ENCODE data around the gene SPTAN1. TPM values are rescaled to one million over a fixed set of nuclear protein-coding genes. Genes with fewer than 3 reads are reported as not detected.

Gene SPTAN1
- total RNA-seq, 4 donors from 2014 or later: 234 to 464 (median 328) TPM

DNA sequence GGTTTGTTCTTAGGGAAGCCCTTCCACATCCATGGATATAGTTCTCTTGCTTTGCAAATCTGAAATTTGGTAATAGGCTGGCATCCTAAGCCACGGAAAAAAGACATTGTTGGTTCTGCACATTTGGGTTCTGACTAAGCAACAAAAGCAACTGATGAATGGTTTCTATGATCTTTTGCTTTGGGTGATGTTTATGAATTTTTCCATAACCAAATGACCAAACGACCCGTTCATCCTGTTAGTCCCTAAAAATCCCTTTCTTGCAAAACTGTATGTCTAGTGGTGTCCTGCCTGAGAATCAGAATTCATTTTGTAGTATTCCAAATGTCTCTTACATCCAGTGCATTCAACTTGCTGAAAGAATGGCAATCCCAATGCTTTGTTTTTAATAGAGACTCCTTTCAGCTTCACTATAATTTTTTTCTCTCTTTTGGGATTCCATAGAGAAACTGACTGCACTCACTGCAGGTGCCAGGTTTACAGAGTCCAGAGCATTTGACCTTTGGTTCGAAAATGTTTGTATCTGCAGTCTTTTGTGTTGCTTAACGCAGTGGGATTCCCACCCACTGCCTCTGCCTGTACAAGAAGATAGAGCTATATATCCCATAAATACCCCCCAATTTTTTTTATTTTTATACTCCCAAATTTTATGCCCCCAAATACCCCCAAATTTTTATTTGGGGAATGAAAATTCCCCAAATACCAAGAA is 4.7 kb downstream of the SPTAN1 start:
- no peaks in the 10 kb centered on the region for H3K9me3 ChIP-seq
- WGBS, 2 donors (ENCODE audit: low coverage in 1 of 2): 56 to 62% methylated on average over 5 of the region's 5 CpGs
- no peak for DNase-seq
- no peaks in the 10 kb centered on the region for H3K36me3 ChIP-seq
- TF ChIP-seq, protein P1, sequence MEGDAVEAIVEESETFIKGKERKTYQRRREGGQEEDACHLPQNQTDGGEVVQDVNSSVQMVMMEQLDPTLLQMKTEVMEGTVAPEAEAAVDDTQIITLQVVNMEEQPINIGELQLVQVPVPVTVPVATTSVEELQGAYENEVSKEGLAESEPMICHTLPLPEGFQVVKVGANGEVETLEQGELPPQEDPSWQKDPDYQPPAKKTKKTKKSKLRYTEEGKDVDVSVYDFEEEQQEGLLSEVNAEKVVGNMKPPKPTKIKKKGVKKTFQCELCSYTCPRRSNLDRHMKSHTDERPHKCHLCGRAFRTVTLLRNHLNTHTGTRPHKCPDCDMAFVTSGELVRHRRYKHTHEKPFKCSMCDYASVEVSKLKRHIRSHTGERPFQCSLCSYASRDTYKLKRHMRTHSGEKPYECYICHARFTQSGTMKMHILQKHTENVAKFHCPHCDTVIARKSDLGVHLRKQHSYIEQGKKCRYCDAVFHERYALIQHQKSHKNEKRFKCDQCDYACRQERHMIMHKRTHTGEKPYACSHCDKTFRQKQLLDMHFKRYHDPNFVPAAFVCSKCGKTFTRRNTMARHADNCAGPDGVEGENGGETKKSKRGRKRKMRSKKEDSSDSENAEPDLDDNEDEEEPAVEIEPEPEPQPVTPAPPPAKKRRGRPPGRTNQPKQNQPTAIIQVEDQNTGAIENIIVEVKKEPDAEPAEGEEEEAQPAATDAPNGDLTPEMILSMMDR (IDR thresholded peaks at IDR 0.05): no peak
- TF ChIP-seq POLR2A (IDR thresholded peaks at IDR 0.05) (no peak), POLR2AphosphoS5 (IDR thresholded peaks at IDR 0.05) (no peak), EP300 (IDR thresholded peaks at IDR 0.05; ENCODE audit: low read depth) (no peak)
- H3K4me3 ChIP-seq: no peak overlapping the region
- intact Hi-C loops (cut with DNase I; ENCODE audit: low total_unique reads): no loop called here
- in situ Hi-C loops (cut with MboI; ENCODE audit: low pct_ligation_motif_present in 1 of 4, low pct_unique_long_range_greater_than_20kb in 1 of 4, low sequenced_read_pairs in 3 of 4): no loop called here
- H3K4me1 ChIP-seq: peaks cover 43 to 65% (median 61%) of the 10 kb centered on the region in 4 donors
- H3K27ac ChIP-seq: peak overlapping the region; percentile 92 to 99 (median 98)
- H3K27me3 ChIP-seq: no peaks in the 10 kb centered on the region

DNA sequence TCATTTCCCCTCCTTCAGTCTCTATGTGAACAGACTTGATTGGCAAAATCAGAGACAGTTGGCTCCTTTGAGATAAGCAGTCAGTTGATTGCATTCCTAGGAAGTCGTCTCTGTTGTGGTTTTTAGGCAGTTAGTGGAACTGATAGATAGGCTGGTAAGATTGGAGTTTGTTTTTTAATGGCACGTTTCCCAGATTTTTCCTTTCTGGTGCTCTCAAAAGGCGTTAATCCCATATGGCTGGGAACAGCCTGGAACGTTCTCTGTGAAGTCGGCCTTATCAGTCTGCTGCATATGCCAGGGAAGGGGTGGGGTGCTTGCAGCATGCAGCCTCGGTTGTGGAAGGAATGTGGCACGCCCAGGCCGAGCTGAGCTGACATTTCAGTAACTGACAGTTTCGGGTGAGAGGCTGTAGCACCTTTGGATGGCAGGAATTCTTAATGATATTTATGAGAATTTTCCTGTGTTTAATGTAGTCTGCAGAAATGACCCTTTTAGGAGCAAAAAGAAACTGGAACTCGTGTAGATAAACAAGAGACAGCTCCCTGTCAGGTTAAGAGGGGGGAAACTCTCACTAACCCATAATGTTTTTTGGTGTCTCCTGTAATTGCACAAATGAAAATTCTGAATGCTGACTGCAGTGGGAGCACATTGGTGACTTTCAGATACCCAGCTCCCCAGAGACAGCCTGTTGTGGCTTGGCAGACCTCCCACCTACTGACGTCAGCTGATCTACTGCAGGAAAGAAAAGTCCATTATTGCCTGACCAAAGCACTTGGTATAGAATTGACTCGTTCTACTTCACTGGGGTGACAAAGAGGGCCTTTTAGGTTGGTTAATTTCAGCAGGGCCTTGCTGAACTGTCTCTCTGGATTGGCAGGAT is 6.3 kb downstream of the SPTAN1 start:
- peak; percentile 85 for DNase-seq
- no peaks in the 10 kb centered on the region for H3K27me3 ChIP-seq
- peak overlapping the region; percentile 70 to 99 (median 94) for H3K27ac ChIP-seq
- H3K9me3 ChIP-seq: no peaks in the 10 kb centered on the region
- no peaks in the 10 kb centered on the region for H3K36me3 ChIP-seq
- 0 to 10% methylated on average over 4 to 12 of the region's 12 CpGs for WGBS, 2 donors (ENCODE audit: low coverage in 1 of 2)
- in situ Hi-C loops (cut with MboI; ENCODE audit: low pct_ligation_motif_present in 1 of 4, low pct_unique_long_range_greater_than_20kb in 1 of 4, low sequenced_read_pairs in 3 of 4): no loop called here
- H3K4me1 ChIP-seq: peaks cover 43 to 60% (median 57%) of the 10 kb centered on the region in 4 donors
- TF ChIP-seq EP300 (IDR thresholded peaks at IDR 0.05; ENCODE audit: low read depth) (no peak), POLR2A (IDR thresholded peaks at IDR 0.05) (peak; percentile 9), POLR2AphosphoS5 (IDR thresholded peaks at IDR 0.05) (peak in 2 of 3 donors; percentile 43 to 64)
- H3K4me3 ChIP-seq: peak overlapping the region in 1 of 4 donors; percentile 15
- intact Hi-C loops (cut with DNase I; ENCODE audit: low total_unique reads): no loop called here

DNA sequence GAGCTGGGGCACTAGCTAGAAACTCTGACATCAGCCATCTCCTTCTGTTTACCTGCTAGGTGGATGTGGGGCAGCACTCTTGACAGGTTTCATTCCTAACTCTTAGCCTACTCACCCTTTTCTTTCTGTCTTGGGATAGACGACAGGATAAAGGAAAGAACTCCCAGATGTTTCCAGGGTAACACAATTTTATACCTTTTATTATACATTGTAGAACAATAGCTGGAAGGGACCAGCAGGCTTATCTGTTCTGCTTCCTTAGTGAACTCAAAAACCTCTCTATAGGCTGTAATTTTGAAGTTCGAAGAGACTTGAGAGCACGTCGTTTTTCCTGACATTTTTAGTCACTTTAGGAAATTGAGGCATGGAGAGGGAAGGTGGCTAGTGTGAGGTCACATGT is 13.2 kb downstream of the SPTAN1 start:
- peaks cover 7 to 19% (median 16%) of the 10 kb centered on the region in 4 donors for H3K4me1 ChIP-seq
- TF ChIP-seq, protein P1 (IDR thresholded peaks at IDR 0.05): no peak
- no peak for TF ChIP-seq POLR2A (IDR thresholded peaks at IDR 0.05)
- no peak for TF ChIP-seq EP300 (IDR thresholded peaks at IDR 0.05; ENCODE audit: low read depth)
- TF ChIP-seq POLR2AphosphoS5 (IDR thresholded peaks at IDR 0.05): no peak
- WGBS, 2 donors (ENCODE audit: low coverage in 1 of 2): 43 to 54% methylated on average over 4 of the region's 4 CpGs
- in situ Hi-C loops (cut with MboI; ENCODE audit: low pct_ligation_motif_present in 1 of 4, low pct_unique_long_range_greater_than_20kb in 1 of 4, low sequenced_read_pairs in 3 of 4): no loop called here
- peak overlapping the region; percentile 32 to 55 (median 42) for H3K27ac ChIP-seq
- H3K27me3 ChIP-seq: no peaks in the 10 kb centered on the region
- H3K36me3 ChIP-seq: peaks cover 0 to 35% (median 10%) of the 10 kb centered on the region in 4 donors
- no peak overlapping the region for H3K4me3 ChIP-seq
- no peak for DNase-seq
- no peaks in the 10 kb centered on the region for H3K9me3 ChIP-seq
- intact Hi-C loops (cut with DNase I; ENCODE audit: low total_unique reads): no loop called here

DNA sequence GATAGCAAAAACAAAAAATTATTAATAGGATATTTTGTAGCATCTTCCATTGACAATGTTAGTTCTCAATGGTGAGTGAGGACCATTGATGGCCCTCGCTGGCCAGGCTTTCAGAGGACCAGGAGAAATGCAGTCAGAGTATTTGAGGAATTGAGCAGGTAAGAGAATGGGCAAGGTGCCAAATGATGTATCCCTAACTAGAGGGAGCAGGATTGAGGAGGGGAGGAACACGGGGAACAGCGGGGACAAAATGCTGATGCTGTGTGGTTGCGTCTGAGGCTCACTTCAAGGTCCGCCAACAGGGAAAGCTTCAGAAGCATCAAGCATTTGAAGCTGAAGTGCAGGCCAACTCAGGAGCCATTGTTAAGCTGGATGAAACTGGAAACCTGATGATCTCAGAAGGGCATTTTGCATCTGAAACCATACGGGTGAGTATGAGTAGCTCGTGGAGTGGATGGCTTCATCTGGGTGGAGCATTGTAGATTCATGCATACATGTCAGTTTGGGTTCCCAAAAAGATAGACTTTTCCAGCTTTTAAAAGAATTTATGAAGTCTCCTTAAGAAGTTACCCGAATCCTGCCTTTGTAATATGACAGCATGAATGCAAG is 16.2 kb downstream of the SPTAN1 start:
- Histone ChIP-seq H3K36me3 (peaks cover 0 to 37% (median 16%) of the 10 kb centered on the region in 4 donors), H3K27me3 (no peaks in the 10 kb centered on the region), H3K4me3 (no peak overlapping the region), H3K4me1 (peaks cover 7 to 19% (median 16%) of the 10 kb centered on the region in 4 donors), H3K9me3 (no peaks in the 10 kb centered on the region), H3K27ac (no peak overlapping the region)
- intact Hi-C loops (cut with DNase I; ENCODE audit: low total_unique reads): no loop called here
- WGBS, 2 donors (ENCODE audit: low coverage in 1 of 2): 69 to 78% methylated on average over 2 to 8 of the region's 8 CpGs
- no peak for DNase-seq
- TF ChIP-seq POLR2AphosphoS5 (IDR thresholded peaks at IDR 0.05): no peak
- no peak for TF ChIP-seq POLR2A (IDR thresholded peaks at IDR 0.05)
- TF ChIP-seq, protein P1 (IDR thresholded peaks at IDR 0.05): no peak
- TF ChIP-seq EP300 (IDR thresholded peaks at IDR 0.05; ENCODE audit: low read depth): no peak
- in situ Hi-C loops (cut with MboI; ENCODE audit: low pct_ligation_motif_present in 1 of 4, low pct_unique_long_range_greater_than_20kb in 1 of 4, low sequenced_read_pairs in 3 of 4): no loop called here
